Ammon's horn (tissue), 1 donor: ENCODE results near the gene SART3.

Experiments
- DNase-seq: peaks from one replicate; pipeline ENCODE4 v3.0.0-alpha.2; 2016; ENCODE audit warnings: low spot score

The SART3 gene, protein sequence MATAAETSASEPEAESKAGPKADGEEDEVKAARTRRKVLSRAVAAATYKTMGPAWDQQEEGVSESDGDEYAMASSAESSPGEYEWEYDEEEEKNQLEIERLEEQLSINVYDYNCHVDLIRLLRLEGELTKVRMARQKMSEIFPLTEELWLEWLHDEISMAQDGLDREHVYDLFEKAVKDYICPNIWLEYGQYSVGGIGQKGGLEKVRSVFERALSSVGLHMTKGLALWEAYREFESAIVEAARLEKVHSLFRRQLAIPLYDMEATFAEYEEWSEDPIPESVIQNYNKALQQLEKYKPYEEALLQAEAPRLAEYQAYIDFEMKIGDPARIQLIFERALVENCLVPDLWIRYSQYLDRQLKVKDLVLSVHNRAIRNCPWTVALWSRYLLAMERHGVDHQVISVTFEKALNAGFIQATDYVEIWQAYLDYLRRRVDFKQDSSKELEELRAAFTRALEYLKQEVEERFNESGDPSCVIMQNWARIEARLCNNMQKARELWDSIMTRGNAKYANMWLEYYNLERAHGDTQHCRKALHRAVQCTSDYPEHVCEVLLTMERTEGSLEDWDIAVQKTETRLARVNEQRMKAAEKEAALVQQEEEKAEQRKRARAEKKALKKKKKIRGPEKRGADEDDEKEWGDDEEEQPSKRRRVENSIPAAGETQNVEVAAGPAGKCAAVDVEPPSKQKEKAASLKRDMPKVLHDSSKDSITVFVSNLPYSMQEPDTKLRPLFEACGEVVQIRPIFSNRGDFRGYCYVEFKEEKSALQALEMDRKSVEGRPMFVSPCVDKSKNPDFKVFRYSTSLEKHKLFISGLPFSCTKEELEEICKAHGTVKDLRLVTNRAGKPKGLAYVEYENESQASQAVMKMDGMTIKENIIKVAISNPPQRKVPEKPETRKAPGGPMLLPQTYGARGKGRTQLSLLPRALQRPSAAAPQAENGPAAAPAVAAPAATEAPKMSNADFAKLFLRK

DNA sequence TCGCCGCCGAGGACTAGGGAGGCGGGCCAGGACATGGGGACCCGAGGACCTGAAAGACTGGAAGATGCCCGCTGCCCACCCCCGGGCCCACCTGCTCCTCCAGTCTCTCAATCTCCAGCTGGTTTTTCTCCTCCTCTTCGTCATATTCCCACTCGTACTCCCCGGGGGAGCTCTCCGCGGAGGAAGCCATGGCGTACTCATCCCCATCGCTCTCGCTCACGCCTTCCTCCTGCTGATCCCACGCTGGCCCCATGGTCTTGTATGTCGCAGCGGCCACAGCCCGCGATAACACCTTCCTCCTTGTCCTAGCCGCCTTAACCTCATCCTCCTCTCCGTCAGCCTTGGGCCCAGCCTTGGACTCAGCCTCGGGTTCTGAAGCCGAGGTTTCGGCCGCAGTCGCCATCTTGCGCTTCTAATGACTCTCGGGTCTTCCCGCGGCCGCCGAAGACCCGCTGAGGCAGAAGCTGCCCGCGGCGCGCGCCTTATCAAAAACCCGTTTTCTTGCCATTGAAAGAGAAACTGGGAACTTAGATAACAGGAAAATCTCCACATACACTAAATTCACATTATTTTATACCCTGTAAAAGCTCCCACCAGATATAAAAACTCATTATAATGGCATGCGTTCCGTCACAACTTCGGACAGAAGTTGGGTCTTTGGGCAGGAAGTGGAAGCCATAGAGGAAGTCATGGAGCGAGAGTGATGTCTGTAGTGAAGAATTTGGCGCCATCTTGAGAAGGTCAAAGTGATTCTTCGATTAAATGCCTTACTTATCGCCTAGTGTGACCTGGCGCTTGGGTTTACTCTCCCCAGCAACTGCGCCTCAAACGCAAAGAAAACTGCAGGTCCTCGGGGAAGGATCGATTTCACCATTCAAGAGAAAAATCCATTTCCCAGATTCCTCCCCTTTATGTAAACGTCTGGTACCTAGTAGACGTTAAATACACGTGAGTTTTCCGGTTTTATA lies at the start of gene SART3:
TSS of gene SART3 (minus strand) at position 422 of the 968 bp plus-strand sequence. CDS start at position 403, 19 bp downstream.
- peak; percentile 92 for DNase-seq

DNA sequence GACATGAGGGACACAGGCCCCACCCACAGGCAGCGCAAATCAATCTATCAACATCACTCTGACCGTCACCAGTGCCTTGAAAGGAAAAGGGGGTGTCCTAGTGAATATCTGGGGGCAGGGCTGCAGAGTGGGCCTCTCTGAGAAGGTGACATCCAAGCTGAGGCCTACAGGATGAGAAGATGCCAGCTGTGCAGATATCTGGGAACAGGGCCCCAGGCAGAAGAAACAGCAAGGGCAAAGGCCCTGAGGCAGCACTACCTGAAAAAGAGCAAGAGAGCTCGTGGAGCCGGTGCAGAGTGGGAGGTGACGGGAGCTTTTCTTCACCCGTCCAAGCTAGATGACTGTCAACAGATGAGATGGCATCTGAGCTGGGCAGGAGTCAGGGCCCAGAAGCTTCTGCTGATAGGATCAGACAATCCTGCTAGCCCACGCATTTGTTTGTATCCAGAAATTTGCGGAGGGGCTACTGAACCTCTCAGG lies 49.4 kb upstream of the SART3 start:
- no peak for DNase-seq

GRCh38 chr12:108609537-108610335 lies 48.8 kb upstream of the SART3 start:
- no peak for DNase-seq

GRCh38 chr12:108608616-108609015 lies 47.6 kb upstream of the SART3 start:
- no peak for DNase-seq

- DNase-seq, result no peak
These were observed 47.1 kb upstream of the SART3 start for GRCh38 chr12:108607981-108608600.

GRCh38 chr12:108606492-108606891 lies 45.5 kb upstream of the SART3 start:
- no peak for DNase-seq

- DNase-seq, result no peak
These were observed 44.9 kb upstream of the SART3 start for GRCh38 chr12:108605690-108606406.

DNA sequence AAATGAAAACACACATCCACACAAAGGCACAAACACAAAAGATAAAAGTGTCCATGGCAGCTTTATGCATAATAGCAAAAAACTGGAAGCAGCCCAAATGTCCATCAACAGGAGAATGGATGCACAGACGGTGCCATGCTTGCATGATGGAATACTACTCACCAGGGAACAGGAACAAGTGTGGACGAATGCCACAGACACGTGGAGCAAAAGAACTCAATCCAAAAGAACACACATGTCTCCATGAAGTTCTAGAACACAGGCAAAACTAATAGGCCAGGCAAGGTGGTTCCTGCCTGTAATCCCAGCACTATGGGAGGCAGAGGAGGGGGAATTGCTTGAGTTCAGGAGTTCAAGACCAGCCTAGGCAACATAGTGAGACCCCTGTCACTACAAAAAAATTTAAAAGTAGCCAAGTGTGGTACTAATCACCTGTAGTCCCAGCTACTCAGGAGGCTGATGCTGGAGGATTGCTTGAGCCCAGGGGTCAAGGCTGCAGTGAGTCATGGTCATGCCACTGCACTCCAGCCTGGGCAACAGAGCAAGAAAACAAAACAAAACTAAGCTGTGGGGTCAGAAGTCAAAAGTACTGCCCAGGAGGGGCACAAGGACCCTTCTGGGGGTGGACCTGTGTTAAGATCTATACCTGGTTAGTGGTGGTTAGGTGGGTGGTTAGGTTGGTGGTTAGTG lies 44.2 kb upstream of the SART3 start:
- DNase-seq, result no peak

- no peak for DNase-seq
These were observed 43.4 kb upstream of the SART3 start for GRCh38 chr12:108604208-108604941.

GRCh38 chr12:108603743-108604142 lies 42.8 kb upstream of the SART3 start:
- DNase-seq, result no peak

DNA sequence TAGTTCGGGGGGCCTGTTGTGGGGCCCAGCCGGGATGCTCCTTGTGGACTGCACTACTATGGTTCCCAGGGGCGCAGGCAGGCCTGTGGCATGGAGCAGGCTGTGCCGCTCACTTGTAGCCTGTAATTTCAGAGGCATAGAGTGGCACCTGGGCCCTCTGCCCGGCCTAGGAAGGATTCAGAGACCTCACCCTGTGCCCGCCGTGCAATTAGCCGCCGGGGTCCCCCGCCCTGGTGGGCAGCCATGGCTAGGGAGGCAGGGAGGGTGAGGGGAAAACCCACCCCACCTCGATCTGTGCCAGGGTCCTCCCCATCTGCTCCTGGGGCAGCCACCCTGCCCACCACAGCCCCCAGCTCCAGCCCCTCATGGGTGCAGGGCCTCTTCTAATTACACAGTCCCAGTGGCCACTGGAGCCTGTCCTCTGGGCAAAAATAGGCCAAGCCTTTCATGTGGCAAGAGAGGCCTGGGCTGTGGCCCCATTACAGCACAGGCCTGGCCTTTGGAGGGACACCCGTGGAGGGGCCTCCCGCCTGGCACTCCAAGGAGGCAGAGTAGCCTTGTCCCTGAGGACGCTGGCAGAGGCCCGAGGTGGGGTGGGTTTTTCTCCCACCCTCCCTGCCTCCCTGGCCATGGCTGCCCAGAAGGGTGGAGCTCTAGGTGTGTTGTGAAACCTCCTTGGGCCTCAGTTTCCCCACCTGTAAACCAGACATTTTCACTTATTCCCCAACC lies 42.2 kb upstream of the SART3 start:
- no peak for DNase-seq

GRCh38 chr12:108602209-108602705 lies 41.3 kb upstream of the SART3 start:
- DNase-seq, result no peak

DNA sequence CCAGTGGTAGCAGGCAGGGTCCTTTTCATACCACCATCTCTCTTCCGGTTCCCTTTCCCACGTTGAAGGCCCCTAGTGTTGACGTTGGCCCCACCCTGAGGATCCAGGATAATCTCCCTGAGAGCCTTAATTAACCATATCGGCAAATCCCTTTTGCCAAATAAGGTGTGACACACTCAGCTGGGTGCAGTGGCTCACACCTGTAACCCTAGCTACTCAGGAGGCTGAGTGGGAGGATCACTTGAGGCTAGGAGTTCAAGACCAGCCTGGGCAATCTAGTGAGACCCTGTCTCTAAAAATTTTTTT lies 39.7 kb upstream of the SART3 start:
- no peak for DNase-seq

DNA sequence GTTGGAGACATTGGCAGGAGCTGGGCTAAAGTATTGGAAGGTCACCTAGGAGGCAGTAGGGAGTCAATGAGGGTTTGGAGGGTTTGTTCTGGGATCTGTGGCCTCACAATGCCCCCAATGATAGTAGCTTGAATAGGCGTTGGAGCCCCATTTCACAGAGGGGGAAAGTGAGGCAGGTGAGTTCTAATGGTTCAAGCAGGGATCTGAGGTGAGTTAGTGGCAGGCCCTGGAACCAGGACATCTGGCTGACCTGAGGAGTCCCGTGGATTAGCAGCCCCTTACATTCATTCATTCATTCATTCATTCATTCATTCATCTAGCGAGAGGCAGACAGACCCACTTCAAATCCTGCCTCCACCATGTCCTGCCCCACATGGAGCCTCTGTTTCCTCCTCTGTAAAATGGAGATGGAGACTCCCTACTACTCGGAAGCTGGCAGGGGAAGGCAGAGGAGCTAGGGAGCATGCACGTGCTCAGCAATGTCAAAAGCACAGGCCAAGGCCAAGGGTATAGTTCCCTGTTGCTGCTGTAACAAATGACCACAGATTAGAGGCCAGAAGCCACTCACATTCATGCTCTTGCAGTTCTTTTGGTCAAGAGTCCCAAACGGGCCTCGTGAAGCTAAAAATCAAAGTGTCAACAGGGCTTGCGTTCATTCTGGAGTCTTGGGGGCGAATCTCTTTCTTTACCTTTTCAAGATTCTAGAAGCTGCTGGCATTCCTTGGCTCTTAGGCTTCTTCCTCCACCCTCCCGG lies 39.2 kb upstream of the SART3 start:
- no peak for DNase-seq

DNA sequence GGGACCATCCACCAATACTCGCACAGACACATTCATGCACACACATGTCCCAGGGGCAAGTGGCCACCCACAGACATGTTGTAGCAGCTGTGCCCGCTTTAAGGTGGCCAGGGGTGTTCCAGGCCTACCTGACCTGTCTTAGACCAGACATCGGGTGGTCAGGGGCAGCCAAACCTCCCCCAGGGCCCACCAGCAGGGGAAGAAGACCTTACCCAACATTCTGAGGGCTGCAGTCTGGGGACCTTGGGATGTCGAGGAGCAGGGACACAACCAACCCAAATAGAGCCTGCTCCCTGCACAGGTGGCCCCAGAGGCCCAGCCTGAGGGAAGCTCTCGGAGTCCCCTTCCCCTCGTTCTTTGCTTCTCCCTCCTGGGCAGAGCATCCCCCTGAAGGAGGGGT lies 38.6 kb upstream of the SART3 start:
- no peak for DNase-seq

GRCh38 chr12:108598553-108599250 lies 37.7 kb upstream of the SART3 start:
- no peak for DNase-seq
